ENCODE data around the gene OR11H7. TPM values are rescaled to one million over a fixed set of nuclear protein-coding genes. Genes with fewer than 3 reads are reported as not detected.
"Not testable (repeated sequence)": the region's sequence is repeated elsewhere in the genome, so short reads cannot be mapped to it uniquely, and the experiment has no call there.

OR11H7 gene
- total RNA-seq, 3 donors from 2014 or later (not counting 1 experiment from before 2014, with no cell fraction given) = not detected

- peaks cover 9% of the 10 kb centered on the region for H3K9me3 ChIP-seq (ENCODE audit: control insufficient read depth, insufficient read depth, low read length)
- no peak overlapping the region for H3K27ac ChIP-seq (ENCODE audit: low read length)
- Mint-ChIP-seq H3K27me3 (ENCODE audit: low read depth in 2 of 2) (no peaks in the 10 kb centered on the region), H3K4me1 (peaks cover 0 to 6% of the 10 kb centered on the region in 2 donors), H3K27ac (no peak overlapping the region), H3K4me3 (no peak overlapping the region), H3K36me3 (peaks cover 16% of the 10 kb centered on the region), H3K9me3 (peaks cover 9% of the 10 kb centered on the region in 2 donors)
- 100% methylated on average over 2 of the region's 2 CpGs for WGBS (ENCODE audit: insufficient coverage)
- no peak overlapping the region for H3K4me3 ChIP-seq (ENCODE audit: low read length)
- TF ChIP-seq, protein P1, sequence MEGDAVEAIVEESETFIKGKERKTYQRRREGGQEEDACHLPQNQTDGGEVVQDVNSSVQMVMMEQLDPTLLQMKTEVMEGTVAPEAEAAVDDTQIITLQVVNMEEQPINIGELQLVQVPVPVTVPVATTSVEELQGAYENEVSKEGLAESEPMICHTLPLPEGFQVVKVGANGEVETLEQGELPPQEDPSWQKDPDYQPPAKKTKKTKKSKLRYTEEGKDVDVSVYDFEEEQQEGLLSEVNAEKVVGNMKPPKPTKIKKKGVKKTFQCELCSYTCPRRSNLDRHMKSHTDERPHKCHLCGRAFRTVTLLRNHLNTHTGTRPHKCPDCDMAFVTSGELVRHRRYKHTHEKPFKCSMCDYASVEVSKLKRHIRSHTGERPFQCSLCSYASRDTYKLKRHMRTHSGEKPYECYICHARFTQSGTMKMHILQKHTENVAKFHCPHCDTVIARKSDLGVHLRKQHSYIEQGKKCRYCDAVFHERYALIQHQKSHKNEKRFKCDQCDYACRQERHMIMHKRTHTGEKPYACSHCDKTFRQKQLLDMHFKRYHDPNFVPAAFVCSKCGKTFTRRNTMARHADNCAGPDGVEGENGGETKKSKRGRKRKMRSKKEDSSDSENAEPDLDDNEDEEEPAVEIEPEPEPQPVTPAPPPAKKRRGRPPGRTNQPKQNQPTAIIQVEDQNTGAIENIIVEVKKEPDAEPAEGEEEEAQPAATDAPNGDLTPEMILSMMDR (IDR thresholded peaks at IDR 0.05) = no peak
- intact Hi-C loops (cut with micrococcal nuclease) = no loop called here
- H3K27me3 ChIP-seq (ENCODE audit: control insufficient read depth, insufficient read depth, low read length) = no peaks in the 10 kb centered on the region
- DNase-seq = no peak
- no peak for ATAC-seq
- no peaks in the 10 kb centered on the region for H3K4me1 ChIP-seq (ENCODE audit: control insufficient read depth, insufficient read depth, low read length)
- peaks cover 1% of the 10 kb centered on the region for H3K36me3 ChIP-seq (ENCODE audit: control insufficient read depth, insufficient read depth, low read length)
These were observed 45.3 kb downstream of the OR11H7 start for GRCh38 chr14:20274062-20274461.

DNA sequence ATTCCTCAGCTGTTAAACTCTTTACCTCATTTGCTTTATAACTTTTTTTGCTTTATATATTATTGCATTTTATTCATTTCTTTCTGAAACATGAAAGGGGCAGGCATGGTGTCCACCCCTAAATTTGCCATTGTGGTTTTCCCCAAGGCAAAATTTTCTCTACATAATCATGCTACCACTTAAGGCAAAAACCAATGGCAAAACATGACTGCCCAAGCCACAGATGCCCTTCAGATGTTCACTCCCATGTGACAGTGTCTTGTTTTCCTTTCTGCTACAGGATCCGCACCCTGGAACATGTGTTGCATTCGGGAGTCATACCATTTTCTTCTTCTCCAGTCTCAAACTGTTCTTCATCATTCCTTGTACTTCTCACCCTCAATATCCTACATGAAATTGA is 48.6 kb downstream of the OR11H7 start:
- peaks cover 9% of the 10 kb centered on the region for H3K9me3 ChIP-seq (ENCODE audit: control insufficient read depth, insufficient read depth, low read length)
- Mint-ChIP-seq H3K4me3 (no peak overlapping the region), H3K36me3 (peaks cover 10% of the 10 kb centered on the region), H3K27me3 (ENCODE audit: low read depth in 2 of 2) (no peaks in the 10 kb centered on the region), H3K4me1 (peaks cover 7 to 15% of the 10 kb centered on the region in 2 donors), H3K9me3 (peaks cover under 1 to 3% of the 10 kb centered on the region in 2 donors), H3K27ac (no peak overlapping the region)
- peaks cover 3% of the 10 kb centered on the region for H3K36me3 ChIP-seq (ENCODE audit: control insufficient read depth, insufficient read depth, low read length)
- no peak overlapping the region for H3K27ac ChIP-seq (ENCODE audit: low read length)
- ATAC-seq = no peak
- intact Hi-C loops (cut with micrococcal nuclease) = no loop called here
- DNase-seq = no peak
- TF ChIP-seq, protein P1 (IDR thresholded peaks at IDR 0.05) = no peak
- H3K27me3 ChIP-seq (ENCODE audit: control insufficient read depth, insufficient read depth, low read length) = no peaks in the 10 kb centered on the region
- peaks cover 4% of the 10 kb centered on the region for H3K4me1 ChIP-seq (ENCODE audit: control insufficient read depth, insufficient read depth, low read length)
- 96% methylated on average over 2 of the region's 2 CpGs for WGBS (ENCODE audit: insufficient coverage)
- H3K4me3 ChIP-seq (ENCODE audit: low read length) = no peak overlapping the region

GRCh38 chr14:20278414-20278813 is 49.6 kb downstream of the OR11H7 start:
- H3K4me1 Mint-ChIP-seq = peaks cover 7 to 22% of the 10 kb centered on the region in 2 donors
- ATAC-seq (no peak), DNase-seq (peak in 1 of 2 donors; percentile 25)
- 44% methylated on average over 1 of the region's 1 CpG for WGBS (ENCODE audit: insufficient coverage)
- peaks cover 8% of the 10 kb centered on the region for H3K36me3 Mint-ChIP-seq
- H3K4me3 Mint-ChIP-seq = no peak overlapping the region
- H3K9me3 Mint-ChIP-seq = peaks cover 0 to 2% of the 10 kb centered on the region in 2 donors
- intact Hi-C loops (cut with micrococcal nuclease) = no loop called here
- H3K27ac Mint-ChIP-seq = no peak overlapping the region
- Histone ChIP-seq H3K27me3 (ENCODE audit: control insufficient read depth, insufficient read depth, low read length) (no peaks in the 10 kb centered on the region), H3K4me1 (ENCODE audit: control insufficient read depth, insufficient read depth, low read length) (peaks cover 4% of the 10 kb centered on the region), H3K4me3 (ENCODE audit: low read length) (no peak overlapping the region), H3K36me3 (ENCODE audit: control insufficient read depth, insufficient read depth, low read length) (peaks cover 3% of the 10 kb centered on the region), H3K27ac (ENCODE audit: low read length) (no peak overlapping the region), H3K9me3 (ENCODE audit: control insufficient read depth, insufficient read depth, low read length) (peaks cover 3% of the 10 kb centered on the region)
- TF ChIP-seq, protein P1 (IDR thresholded peaks at IDR 0.05) = no peak
- H3K27me3 Mint-ChIP-seq (ENCODE audit: low read depth in 2 of 2) = no peaks in the 10 kb centered on the region

GRCh38 chr14:20280265-20280664 is 51.5 kb downstream of the OR11H7 start:
- H3K27me3 ChIP-seq (ENCODE audit: control insufficient read depth, insufficient read depth, low read length); H3K4me3 ChIP-seq (ENCODE audit: low read length); H3K9me3 Mint-ChIP-seq; H3K36me3 ChIP-seq (ENCODE audit: control insufficient read depth, insufficient read depth, low read length); H3K9me3 ChIP-seq (ENCODE audit: control insufficient read depth, insufficient read depth, low read length); H3K27ac ChIP-seq (ENCODE audit: low read length); H3K36me3 Mint-ChIP-seq; ATAC-seq; intact Hi-C loops (cut with micrococcal nuclease); H3K4me3 Mint-ChIP-seq; H3K4me1 ChIP-seq (ENCODE audit: control insufficient read depth, insufficient read depth, low read length); H3K27ac Mint-ChIP-seq; H3K27me3 Mint-ChIP-seq (ENCODE audit: low read depth in 2 of 2); DNase-seq: not testable (repeated sequence)
- peaks cover 7 to 22% of the 10 kb centered on the region in 2 donors for H3K4me1 Mint-ChIP-seq
- 91% methylated on average over 7 of the region's 7 CpGs for WGBS (ENCODE audit: insufficient coverage)

Other genes starting within 250 kb of the OR11H7 start
- not detected for gene OR4Q2, start 226.8 kb upstream of the OR11H7 start, total RNA-seq
- gene OR4K14, start 209.7 kb upstream of the OR11H7 start, total RNA-seq = not detected
- not detected for gene OR4K13, start 192.9 kb upstream of the OR11H7 start, total RNA-seq
- gene OR4L1, start 168.9 kb upstream of the OR11H7 start, total RNA-seq = not detected
- gene OR4K17, start 118.2 kb upstream of the OR11H7 start, total RNA-seq = not detected
- gene OR4N5, start 90.2 kb upstream of the OR11H7 start, total RNA-seq = not detected
- not detected for gene OR11G2, start 38.1 kb upstream of the OR11H7 start, total RNA-seq
- not detected for gene OR11H6, start 5.3 kb upstream of the OR11H7 start, total RNA-seq
- gene OR11H4, start 10.3 kb downstream of the OR11H7 start, total RNA-seq = not detected
- gene TTC5, start 77.0 kb downstream of the OR11H7 start, total RNA-seq = 10 to 100 TPM; 18.1 to 23.5 (median 21.6) TPM
- gene CCNB1IP1, start 104.3 kb downstream of the OR11H7 start, total RNA-seq = 10 to 100 TPM; 20.8 to 21.5 (median 21.2) TPM
- 10 to 100 TPM; 18.2 to 28.3 (median 22.2) TPM for gene PARP2, start 114.7 kb downstream of the OR11H7 start, total RNA-seq
- 10 to 100 TPM; 76.3 to 83.2 (median 80.8) TPM for gene TEP1, start 184.5 kb downstream of the OR11H7 start, total RNA-seq
- under 1 TPM; 0.25 to 0.97 (median 0.31) TPM for gene KLHL33, start 207.2 kb downstream of the OR11H7 start, total RNA-seq
- gene OSGEP, start 225.8 kb downstream of the OR11H7 start, total RNA-seq = 10 to 100 TPM; 60.1 to 65.4 (median 63.3) TPM
- gene APEX1, start 226.2 kb downstream of the OR11H7 start, total RNA-seq = 10 to 100 TPM; 66.0 to 77.6 (median 74.9) TPM
- 10 to 100 TPM; 61.5 to 68.2 (median 63.3) TPM for gene PIP4P1, start 232.5 kb downstream of the OR11H7 start, total RNA-seq
- gene PNP, start 240.4 kb downstream of the OR11H7 start, total RNA-seq = 10 to 100 TPM; 49.5 to 76.8 (median 51.8) TPM